ENCODE data around the gene PUS1.
A peak's percentile ranks its signal among the peaks of the same experiment; 100 is the strongest.

PUS1 gene

GRCh38 chr12:131915000-131915689, 13.9 kb upstream of the PUS1 start:
- no peak overlapping the region for H3K4me3 ChIP-seq (ENCODE audit: low read depth, low read length)

GRCh38 chr12:131915823-131916222, 13.3 kb upstream of the PUS1 start:
- no peak for DNase-seq (ENCODE audit: low read depth)
- H3K4me3 ChIP-seq (ENCODE audit: low read depth, low read length) = no peak overlapping the region
- TF ChIP-seq MAX (IDR thresholded peaks at IDR 0.05; ENCODE audit: low read depth, low read length) (no peak), POLR2A (IDR thresholded peaks at IDR 0.05; ENCODE audit: extremely low read depth, insufficient read length) (no peak), CTCF (IDR thresholded peaks at IDR 0.05; ENCODE audit: low read depth, low read length) (peak; percentile 12), MYC (IDR thresholded peaks at IDR 0.05; ENCODE audit: low read depth, low read length) (no peak)

More at GRCh38 chr12:131915000-131915689, 13.9 kb upstream of the PUS1 start:
- TF ChIP-seq MYC (IDR thresholded peaks at IDR 0.05; ENCODE audit: low read depth, low read length) = no peak
- no peak for TF ChIP-seq POLR2A (IDR thresholded peaks at IDR 0.05; ENCODE audit: extremely low read depth, insufficient read length)
- TF ChIP-seq MAX (IDR thresholded peaks at IDR 0.05; ENCODE audit: low read depth, low read length) = no peak
- no peak for TF ChIP-seq CTCF (IDR thresholded peaks at IDR 0.05; ENCODE audit: low read depth, low read length)
- DNase-seq (ENCODE audit: low read depth) = no peak

GRCh38 chr12:131916306-131917138, 12.6 kb upstream of the PUS1 start:
- DNase-seq (ENCODE audit: low read depth) = no peak
- TF ChIP-seq POLR2A (IDR thresholded peaks at IDR 0.05; ENCODE audit: extremely low read depth, insufficient read length) = no peak
- TF ChIP-seq CTCF (IDR thresholded peaks at IDR 0.05; ENCODE audit: low read depth, low read length) = peak; percentile 6
- no peak overlapping the region for H3K4me3 ChIP-seq (ENCODE audit: low read depth, low read length)

- no peak overlapping the region for H3K4me3 ChIP-seq (ENCODE audit: low read depth, low read length)
- no peak for DNase-seq (ENCODE audit: low read depth)
- TF ChIP-seq POLR2A (IDR thresholded peaks at IDR 0.05; ENCODE audit: extremely low read depth, insufficient read length) (no peak), MAX (IDR thresholded peaks at IDR 0.05; ENCODE audit: low read depth, low read length) (no peak), CTCF (IDR thresholded peaks at IDR 0.05; ENCODE audit: low read depth, low read length) (no peak)
These were observed 11.9 kb upstream of the PUS1 start for GRCh38 chr12:131917139-131917710.

- no peak for DNase-seq (ENCODE audit: low read depth)
- TF ChIP-seq MAX (IDR thresholded peaks at IDR 0.05; ENCODE audit: low read depth, low read length) (no peak), CTCF (IDR thresholded peaks at IDR 0.05; ENCODE audit: low read depth, low read length) (no peak), MYC (IDR thresholded peaks at IDR 0.05; ENCODE audit: low read depth, low read length) (no peak), POLR2A (IDR thresholded peaks at IDR 0.05; ENCODE audit: extremely low read depth, insufficient read length) (no peak)
- H3K4me3 ChIP-seq (ENCODE audit: low read depth, low read length) = no peak overlapping the region
These were observed 11.3 kb upstream of the PUS1 start for GRCh38 chr12:131917711-131918306.

All from NB4 (cell line).